Measurements from ENCODE around the gene MC1R. TPM values are rescaled to one million over a fixed set of nuclear protein-coding genes. Genes with fewer than 3 reads are reported as not detected.

MC1R gene
- total and polyA plus RNA-seq, 2 experiments from 2014 or later: 0.74 to 4.3 TPM

- H3K27me3 Mint-ChIP-seq (ENCODE audit: insufficient read depth, low read depth, poor library complexity): peaks cover 52% of the 10 kb centered on the region
- DNase-seq (ENCODE audit: low spot score) (peak; percentile 60), ATAC-seq (peak; percentile 3)
- Histone ChIP-seq H3K27ac (ENCODE audit: low read depth) (no peak overlapping the region), H3K27me3 (ENCODE audit: insufficient read depth) (peaks cover 25% of the 10 kb centered on the region), H3K36me3 (ENCODE audit: insufficient read depth) (no peaks in the 10 kb centered on the region), H3F3A (replicated peaks; ENCODE audit: low read depth) (peaks cover 17% of the 10 kb centered on the region), H3K4me3 (peak overlapping the region; percentile 86), H2AFZ (peak overlapping the region; percentile 43; the same call in 1 of the 2 replicates), H3K79me2 (replicated peaks; ENCODE audit: insufficient read depth) (peaks cover 3% of the 10 kb centered on the region), H3K4me2 (peak overlapping the region; percentile 92), H3K9me2 (ENCODE audit: insufficient read depth) (no peaks in the 10 kb centered on the region), H4K20me1 (replicated peaks; ENCODE audit: insufficient read depth) (peaks cover 5% of the 10 kb centered on the region; the same call in 1 of the 2 replicates), H3K4me1 (ENCODE audit: insufficient read depth) (peaks cover 35% of the 10 kb centered on the region)
- H3K4me1 Mint-ChIP-seq: peaks cover 20% of the 10 kb centered on the region
- peak overlapping the region; percentile 87 for H3K4me3 Mint-ChIP-seq
- TF ChIP-seq EZH2 (IDR thresholded peaks at IDR 0.05; ENCODE audit: low read depth, unreplicated experiment): no peak
- no peak for TF ChIP-seq NANOG (IDR thresholded peaks at IDR 0.05; ENCODE audit: borderline replicate concordance)
- TF ChIP-seq JUNB (IDR thresholded peaks at IDR 0.05; ENCODE audit: unreplicated experiment): no peak
- TF ChIP-seq POLR2AphosphoS5 (IDR thresholded peaks at IDR 0.05; ENCODE audit: low read depth): peak; percentile 46; the same call in 1 of the 2 replicates
- no peak for TF ChIP-seq ZNF331 (CRISPR knock-in tag; IDR thresholded peaks at IDR 0.05; ENCODE audit: low read depth)
- TF ChIP-seq CTCF (conservative IDR thresholded peaks at IDR 0.05; ENCODE audit: low read depth in 2 of 2): no peak
- no peaks in the 10 kb centered on the region for H3K36me3 Mint-ChIP-seq (ENCODE audit: low read depth)
- H3K27ac Mint-ChIP-seq: no peak overlapping the region
- no peaks in the 10 kb centered on the region for H3K9me3 Mint-ChIP-seq
These were observed 3.2 kb downstream of the MC1R start for GRCh38 chr16:89921702-89922476.

GRCh38 chr16:89922477-89922883 lies 3.8 kb downstream of the MC1R start:
- Mint-ChIP-seq H3K36me3 (ENCODE audit: low read depth) (no peaks in the 10 kb centered on the region), H3K9me3 (no peaks in the 10 kb centered on the region), H3K27me3 (ENCODE audit: insufficient read depth, low read depth, poor library complexity) (peaks cover 47% of the 10 kb centered on the region), H3K4me3 (peak overlapping the region; percentile 87), H3K4me1 (peaks cover 19% of the 10 kb centered on the region), H3K27ac (no peak overlapping the region)
- ATAC-seq: peak; percentile 1
- Histone ChIP-seq H3K79me2 (replicated peaks; ENCODE audit: insufficient read depth) (peaks cover 9% of the 10 kb centered on the region), H2AFZ (peak overlapping the region; percentile 83; the same call in 1 of the 2 replicates), H4K20me1 (replicated peaks; ENCODE audit: insufficient read depth) (peaks cover 11% of the 10 kb centered on the region; the same call in 1 of the 2 replicates), H3K27me3 (ENCODE audit: insufficient read depth) (peaks cover 25% of the 10 kb centered on the region), H3F3A (replicated peaks; ENCODE audit: low read depth) (peaks cover 13% of the 10 kb centered on the region), H3K4me2 (peak overlapping the region; percentile 92), H3K36me3 (ENCODE audit: insufficient read depth) (no peaks in the 10 kb centered on the region), H3K27ac (ENCODE audit: low read depth) (no peak overlapping the region), H3K4me1 (ENCODE audit: insufficient read depth) (peaks cover 31% of the 10 kb centered on the region), H3K4me3 (peak overlapping the region; percentile 86), H3K9me2 (ENCODE audit: insufficient read depth) (no peaks in the 10 kb centered on the region)
- peak; percentile 71 for DNase-seq (ENCODE audit: low spot score)
- no peak for TF ChIP-seq ZNF462 (CRISPR knock-in tag; IDR thresholded peaks at IDR 0.05)
- TF ChIP-seq STAT1 (IDR thresholded peaks at IDR 0.05; ENCODE audit: unreplicated experiment): no peak
- TF ChIP-seq REST (IDR thresholded peaks at IDR 0.05; ENCODE audit: unreplicated experiment): no peak
- TF ChIP-seq EZH2 (IDR thresholded peaks at IDR 0.05; ENCODE audit: low read depth, unreplicated experiment): no peak

Measured in GM23338 (cell line).